ENCODE results near the gene ATOH8.

The ATOH8 gene

GRCh38 chr2:85802354-85803103 is 48.7 kb downstream of the ATOH8 start:
- DNase-seq (ENCODE audit: low spot score): no peak

GRCh38 chr2:85803704-85804425 is 50.1 kb downstream of the ATOH8 start:
- no peak for DNase-seq (ENCODE audit: low spot score)

GRCh38 chr2:85804583-85804982 is 50.8 kb downstream of the ATOH8 start:
- DNase-seq (ENCODE audit: low spot score): no peak

GRCh38 chr2:85806358-85807118 is 52.7 kb downstream of the ATOH8 start:
- DNase-seq (ENCODE audit: low spot score): no peak

- no peak for DNase-seq (ENCODE audit: low spot score)
Measured at GRCh38 chr2:85807756-85808155, 54.0 kb downstream of the ATOH8 start.

GRCh38 chr2:85810371-85811179 is 56.8 kb downstream of the ATOH8 start:
- DNase-seq (ENCODE audit: low spot score): no peak

- no peak for DNase-seq (ENCODE audit: low spot score)
Measured at GRCh38 chr2:85811180-85812093, 57.6 kb downstream of the ATOH8 start.

- DNase-seq (ENCODE audit: low spot score): no peak
Measured at GRCh38 chr2:85812094-85812735, 58.4 kb downstream of the ATOH8 start.

- DNase-seq (ENCODE audit: low spot score): no peak
Measured at GRCh38 chr2:85813211-85813981, 59.6 kb downstream of the ATOH8 start.

GRCh38 chr2:85813982-85814801 is 60.4 kb downstream of the ATOH8 start:
- DNase-seq (ENCODE audit: low spot score): peak; percentile 87

GRCh38 chr2:85814802-85815550 is 61.2 kb downstream of the ATOH8 start:
- no peak for DNase-seq (ENCODE audit: low spot score)

- DNase-seq (ENCODE audit: low spot score): no peak
Measured at GRCh38 chr2:85819811-85820510, 66.2 kb downstream of the ATOH8 start.

GRCh38 chr2:85822766-85823165 is 69.0 kb downstream of the ATOH8 start:
- DNase-seq (ENCODE audit: low spot score): no peak

- no peak for DNase-seq (ENCODE audit: low spot score)
Measured at GRCh38 chr2:85823951-85824350, 70.2 kb downstream of the ATOH8 start.

- DNase-seq (ENCODE audit: low spot score): peak; percentile 56
Measured at GRCh38 chr2:85826990-85827878, 73.4 kb downstream of the ATOH8 start.

- no peak for DNase-seq (ENCODE audit: low spot score)
Measured at GRCh38 chr2:85827879-85828569, 74.2 kb downstream of the ATOH8 start.

Measured in kidney capillary endothelial cell (primary cell).